Stimulated activated CD8-positive, alpha-beta memory T cell treated with anti-CD3 and anti-CD28 coated beads, Interleukin-15, amount 100 ng/mL, for 4 hours (primary cell): ENCODE measurements around the gene PADI1.
"Not testable (repeated sequence)": the region's sequence is repeated elsewhere in the genome, so short reads cannot be mapped to it uniquely, and the experiment has no call there.

Experiments used
- DNase-seq, 2 donors: peaks; one replicate each; pipeline ENCODE4 v3.0.0-alpha.2; 2020; ENCODE audit warnings: low read depth in 2 of 2

The PADI1 gene

DNA sequence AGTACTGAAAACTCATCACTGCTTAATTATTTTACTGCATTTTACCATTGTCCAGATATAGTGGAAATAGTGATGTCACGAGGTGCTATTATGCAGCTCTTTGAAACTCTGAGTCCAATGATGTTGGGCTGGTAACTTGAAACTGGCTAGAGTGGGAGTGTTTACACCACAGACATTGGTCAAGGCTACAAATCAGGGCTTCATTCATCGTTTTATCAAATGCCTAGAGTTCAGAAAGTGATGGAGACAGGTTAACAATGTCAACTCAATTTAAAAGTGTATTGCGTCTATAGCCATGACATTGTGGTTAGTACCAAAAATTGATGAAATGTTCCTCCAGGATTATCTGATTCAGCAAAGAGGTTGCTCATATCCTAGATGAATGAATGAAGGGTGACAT is 12.7 kb downstream of the PADI1 start:
- no peak for DNase-seq

DNA sequence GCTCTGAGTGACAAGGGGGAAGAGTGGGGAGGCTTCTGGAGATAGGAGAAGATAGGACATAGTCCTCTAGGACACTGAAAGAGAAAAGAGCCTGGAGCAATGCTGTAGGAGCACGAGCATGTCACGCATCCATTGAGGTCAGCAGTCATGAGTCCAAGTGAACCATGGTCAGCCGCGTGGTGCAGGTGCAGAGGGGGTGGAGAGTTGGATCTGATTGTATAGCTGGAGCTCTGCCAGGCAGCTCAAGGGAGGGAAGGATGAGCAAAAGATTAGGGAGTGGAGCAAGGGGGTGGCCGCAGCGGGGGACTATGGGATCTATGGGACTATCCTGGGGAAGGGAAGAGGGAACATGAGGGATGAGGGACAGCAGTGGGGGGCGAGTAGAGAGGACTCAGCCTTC is 14.0 kb downstream of the PADI1 start:
- DNase-seq = no peak

GRCh38 chr1:17220287-17220686 is 15.4 kb downstream of the PADI1 start:
- no peak for DNase-seq

GRCh38 chr1:17222557-17222956 is 17.6 kb downstream of the PADI1 start:
- no peak for DNase-seq

DNA sequence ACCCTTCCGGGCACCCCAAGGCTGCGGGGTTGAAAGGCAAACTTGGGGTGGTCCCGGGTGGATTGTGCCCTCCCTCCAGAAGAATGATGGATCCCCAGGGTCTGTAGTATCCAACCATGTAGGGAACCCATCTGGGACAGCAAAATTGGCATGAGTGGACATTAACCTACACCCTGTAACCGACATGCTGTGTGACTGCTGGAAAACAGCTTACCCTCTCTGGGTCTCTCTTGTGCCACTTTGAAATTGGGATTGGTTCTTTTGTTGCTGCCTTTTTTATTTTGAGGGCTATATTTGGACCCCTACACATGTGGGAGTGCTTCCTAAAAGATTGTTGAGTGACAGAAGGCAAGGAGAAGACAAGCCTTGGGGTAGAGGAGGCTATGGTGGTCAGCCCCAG is 19.5 kb downstream of the PADI1 start:
- no peak for DNase-seq

DNA sequence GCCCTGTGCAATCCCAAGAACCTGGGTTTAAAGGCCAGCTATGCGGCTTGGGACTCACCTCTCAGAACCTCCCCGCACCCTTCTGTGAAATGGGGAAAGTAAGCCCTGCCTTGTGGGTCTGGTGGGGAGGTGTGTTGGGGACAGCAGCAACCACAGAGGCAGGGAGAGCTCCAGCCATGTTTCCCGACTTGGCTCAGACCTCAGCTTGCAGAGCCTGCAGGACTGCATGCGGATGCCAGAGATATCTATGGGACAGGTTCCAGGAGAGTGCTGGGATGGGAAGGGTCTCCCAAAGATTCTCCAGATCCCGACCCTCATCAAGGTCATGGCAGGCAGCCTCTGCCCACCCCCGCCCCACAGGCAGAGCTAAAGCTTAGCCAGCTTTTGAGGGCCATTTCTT is 20.2 kb downstream of the PADI1 start:
- DNase-seq = no peak

GRCh38 chr1:17227358-17227915 is 22.5 kb downstream of the PADI1 start:
- DNase-seq = no peak

GRCh38 chr1:17228619-17229018 is 23.7 kb downstream of the PADI1 start:
- DNase-seq = no peak

DNA sequence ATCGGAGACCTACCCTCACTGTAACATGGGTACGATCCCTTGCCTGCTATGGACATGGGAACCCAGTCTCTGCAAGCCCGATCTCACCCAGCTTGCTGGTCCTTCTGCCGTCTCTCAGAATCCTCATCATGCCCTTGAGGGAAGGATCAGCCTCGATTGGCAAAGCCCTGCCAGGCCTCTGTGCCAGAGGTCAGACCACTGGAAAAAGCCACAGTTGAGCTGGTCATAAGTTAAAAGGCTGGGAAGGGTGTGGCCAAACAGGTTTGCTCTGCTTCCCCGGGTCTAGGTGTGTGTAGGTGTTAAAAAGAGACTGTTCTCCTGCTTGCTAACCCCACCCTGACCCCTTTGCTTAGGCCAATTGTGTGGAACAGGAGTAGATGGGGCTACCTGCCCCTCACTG is 24.5 kb downstream of the PADI1 start:
- no peak for DNase-seq

DNA sequence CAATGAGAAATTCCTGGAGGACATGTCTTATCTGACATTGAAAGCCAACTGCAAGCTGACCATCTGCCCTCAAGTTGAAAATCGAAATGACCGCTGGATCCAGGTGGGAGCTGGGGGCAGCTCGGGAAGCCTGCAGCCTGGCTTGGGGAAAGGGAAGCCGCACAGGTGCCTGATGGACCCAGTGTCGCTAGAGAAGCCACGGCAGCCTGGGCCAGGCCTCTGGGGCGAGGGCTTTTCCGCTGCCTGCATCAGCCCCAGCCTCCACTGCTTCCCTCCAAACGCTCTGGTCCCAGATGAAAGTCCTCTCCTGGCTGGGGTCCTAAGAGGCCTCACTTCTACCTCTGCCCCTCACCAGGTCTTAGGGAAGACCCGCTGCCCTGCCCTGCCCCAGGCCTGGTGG is 25.2 kb downstream of the PADI1 start:
- DNase-seq = no peak

DNA sequence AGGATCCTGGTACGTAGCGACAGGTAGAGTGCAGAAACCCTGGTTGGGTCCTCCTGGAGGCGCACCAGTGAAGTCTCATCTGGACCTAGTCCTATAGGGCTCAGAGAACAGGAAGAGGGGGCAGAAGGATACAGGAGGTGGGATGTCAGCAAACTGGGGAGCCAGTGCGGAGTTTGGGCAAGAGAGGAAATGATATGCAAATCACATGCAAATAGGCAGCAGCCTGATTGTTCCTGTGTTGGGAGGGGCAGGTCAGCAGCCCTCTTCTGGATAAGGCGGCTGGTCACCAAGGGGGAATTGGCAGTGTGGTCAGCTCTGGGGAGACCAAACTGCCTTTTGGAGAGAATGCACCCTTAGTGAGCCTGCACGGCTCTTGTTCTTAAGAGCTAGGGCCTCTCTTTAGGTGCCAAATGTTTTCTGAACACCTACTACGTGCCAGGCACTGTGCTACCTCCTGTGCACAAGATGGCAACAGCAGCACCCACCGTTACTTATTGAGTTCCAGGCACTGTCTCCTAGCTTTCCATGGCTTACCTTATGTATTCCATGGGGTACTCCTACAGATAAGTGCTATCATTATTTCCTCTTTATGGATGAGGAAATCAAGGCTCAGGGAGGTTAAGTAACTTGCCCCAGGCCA is 25.9 kb downstream of the PADI1 start:
- no peak for DNase-seq

GRCh38 chr1:17232759-17233661 is 28.1 kb downstream of the PADI1 start:
- no peak for DNase-seq

- DNase-seq = no peak
Observed at GRCh38 chr1:17233675-17234320, 28.9 kb downstream of the PADI1 start.

DNA sequence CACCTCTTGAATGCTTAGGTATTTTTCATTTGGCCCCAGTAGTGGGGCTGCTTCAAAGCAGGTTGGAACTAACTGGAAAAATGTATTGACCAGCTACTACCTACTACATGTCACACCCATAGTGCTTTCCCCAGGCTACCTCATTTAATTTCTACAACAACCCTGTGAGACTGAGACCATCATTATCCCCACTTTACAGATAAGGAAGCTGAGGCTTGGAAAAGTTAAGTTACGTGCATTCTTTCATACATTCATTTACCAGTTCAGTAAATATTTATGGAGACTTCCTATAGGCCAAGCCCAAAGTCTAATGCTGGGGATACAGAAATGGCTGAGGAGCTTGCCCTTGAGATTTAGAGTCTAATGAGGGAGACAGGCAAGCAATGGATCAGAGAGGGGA is 29.5 kb downstream of the PADI1 start:
- DNase-seq = no peak

DNA sequence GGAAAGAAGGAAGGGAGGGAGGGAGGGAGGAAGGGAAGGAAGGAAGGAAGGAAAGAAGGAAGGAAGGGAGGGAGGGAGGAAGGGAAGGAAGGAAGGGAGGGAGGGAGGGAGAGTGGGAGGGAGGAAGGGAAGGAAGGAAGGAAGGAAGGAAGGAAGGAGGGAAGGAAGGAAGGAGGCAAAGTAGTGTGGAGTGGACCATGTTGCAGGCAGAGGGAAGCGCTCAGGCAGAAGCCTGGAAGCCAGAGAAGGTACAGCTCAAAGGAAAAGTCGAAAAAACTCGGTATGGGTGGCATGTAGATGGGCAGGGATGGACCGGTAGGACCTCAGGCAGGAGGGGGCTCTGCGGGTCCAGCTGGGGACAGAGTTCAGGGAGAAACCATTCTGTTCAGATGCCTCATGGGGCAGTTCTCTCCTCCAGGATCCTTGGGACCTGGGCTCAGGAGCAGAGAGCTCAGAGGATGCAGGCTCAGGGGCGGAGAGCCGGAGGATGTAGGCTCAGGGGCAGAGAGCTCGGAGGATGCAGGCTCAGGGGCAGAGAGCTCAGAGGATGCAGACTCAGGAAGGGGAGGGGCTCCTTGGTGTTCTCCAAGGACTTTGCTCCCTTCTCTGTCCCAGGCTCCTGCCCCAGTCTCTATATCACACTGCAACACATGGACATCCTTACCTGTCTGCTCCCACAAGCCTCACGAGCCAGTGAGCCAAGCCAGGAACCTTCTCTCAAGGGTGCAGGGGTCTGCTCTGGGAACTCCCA is 30.4 kb downstream of the PADI1 start:
- no peak for DNase-seq

- DNase-seq = peak; percentile 37 to 66
Observed at GRCh38 chr1:17236779-17237560, 32.0 kb downstream of the PADI1 start.

DNA sequence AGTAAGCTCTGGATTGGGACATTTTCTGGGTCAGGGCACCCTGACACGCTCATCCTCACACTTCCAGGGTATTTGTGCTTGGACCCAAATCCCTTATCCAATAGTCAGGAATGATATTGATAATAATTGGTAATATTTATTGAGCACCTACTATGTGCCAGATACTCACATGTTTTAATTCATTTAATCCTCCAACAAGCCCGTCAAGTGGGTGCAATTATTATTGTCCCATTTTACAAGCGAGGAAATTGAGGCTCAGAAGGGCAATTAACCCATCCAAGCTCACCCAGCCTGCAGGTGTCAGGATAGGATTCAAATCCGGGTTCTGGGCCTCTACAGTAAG is 32.6 kb downstream of the PADI1 start:
- no peak for DNase-seq

DNA sequence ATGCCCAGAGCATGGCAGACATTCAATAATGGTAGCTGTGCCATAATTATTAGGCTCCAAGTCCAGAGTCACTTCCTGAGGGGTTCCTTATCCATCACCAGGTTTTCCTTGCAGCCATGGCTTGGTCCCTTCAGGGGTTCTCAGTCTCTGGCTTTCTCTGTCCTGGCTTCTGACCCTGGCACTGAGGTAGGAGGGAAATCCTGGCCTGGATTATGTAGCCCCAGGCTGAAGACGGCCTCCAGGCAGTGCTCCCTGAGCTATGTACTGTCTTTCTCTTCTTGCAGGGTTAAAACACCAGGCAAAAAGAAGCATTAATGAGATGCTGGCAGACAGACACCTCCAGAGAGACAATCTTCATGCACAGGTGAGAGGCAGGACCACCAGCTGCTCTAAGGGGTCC is 34.5 kb downstream of the PADI1 start:
- DNase-seq = no peak

DNA sequence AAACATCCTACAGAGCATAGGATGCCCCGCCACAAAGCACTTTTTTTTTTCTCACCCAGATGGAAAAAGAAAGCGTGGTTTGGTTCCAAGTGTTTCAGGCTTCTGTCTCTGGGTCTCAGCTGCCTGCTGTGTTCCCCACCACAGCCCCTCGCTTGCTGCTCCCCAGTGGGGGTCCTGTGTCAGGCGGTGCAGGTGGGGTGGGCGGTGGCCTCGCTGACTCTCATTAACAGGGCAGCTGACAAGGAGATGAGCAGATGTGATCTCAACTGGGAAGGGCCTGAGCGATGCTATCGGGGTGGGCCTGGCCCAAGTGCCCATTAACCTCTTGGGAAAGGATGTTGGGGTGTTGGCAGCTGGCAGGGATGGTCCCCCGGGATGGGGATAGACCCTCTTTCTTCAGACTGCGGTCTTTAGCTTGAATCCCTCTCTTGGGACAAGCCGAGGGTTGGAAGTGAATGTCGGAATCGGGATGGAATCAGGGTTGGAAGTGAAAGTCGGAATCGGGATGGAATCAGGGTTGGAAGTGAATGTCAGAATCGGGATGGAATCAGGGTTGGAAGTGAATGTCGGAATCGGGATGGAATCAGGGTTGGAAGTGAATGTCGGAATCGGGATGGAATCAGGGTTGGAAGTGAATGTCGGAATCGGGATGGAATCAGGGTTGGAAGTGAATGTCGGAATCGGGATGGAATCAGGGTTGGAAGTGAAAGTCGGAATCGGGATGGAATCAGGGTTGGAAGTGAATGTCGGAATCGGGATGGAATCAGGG is 36.3 kb downstream of the PADI1 start:
- DNase-seq = not testable (repeated sequence)

- not testable (repeated sequence) for DNase-seq
Observed at GRCh38 chr1:17241780-17242074, 36.8 kb downstream of the PADI1 start.

DNA sequence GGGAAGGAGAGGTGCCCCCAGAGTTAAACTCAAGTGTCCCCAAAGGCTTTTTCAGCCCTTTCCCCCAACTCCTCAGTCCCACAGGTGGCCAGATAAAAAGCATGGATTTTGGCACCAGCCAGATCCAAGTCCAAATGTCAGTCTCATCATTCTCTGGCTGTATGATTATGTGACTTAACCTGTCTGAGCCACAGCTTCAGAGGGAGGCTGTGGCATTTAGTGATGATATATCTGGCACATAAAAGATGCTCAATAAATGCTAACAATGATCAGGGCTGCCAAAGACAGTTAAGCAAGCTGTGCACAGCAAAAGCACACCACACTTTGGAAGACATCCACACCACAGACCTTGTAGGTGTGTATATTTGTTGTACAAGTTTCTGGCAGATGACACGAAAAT is 38.3 kb downstream of the PADI1 start:
- no peak for DNase-seq
